HFFc6 (cell line): ENCODE measurements around the gene RAB3GAP1. TPM values are rescaled to one million over a fixed set of nuclear protein-coding genes. Genes with fewer than 3 reads are reported as not detected.

Experiments
- DNase-seq: peaks from one replicate; pipeline ENCODE4 v3.0.0-alpha.2; 2018
- H3K27ac Mint-ChIP-seq: 2 replicates; pipeline ENCODE4 v1.8.0; 2020; ENCODE audit warnings: mild to moderate bottlenecking, mixed read lengths
- H3K27me3 Mint-ChIP-seq: 2 replicates; pipeline ENCODE4 v1.8.0; 2021; ENCODE audit warnings: mild to moderate bottlenecking, moderate library complexity, mixed read lengths; ENCODE audit not compliant: insufficient read depth
- H3K36me3 Mint-ChIP-seq: 2 replicates; pipeline ENCODE4 v1.8.0; 2021; ENCODE audit warnings: low read depth, mixed read lengths
- H3K4me1 Mint-ChIP-seq: 2 replicates; pipeline ENCODE4 v1.8.0; 2020; ENCODE audit warnings: low read depth, mixed read lengths
- H3K4me3 Mint-ChIP-seq: 2 replicates; pipeline ENCODE4 v1.8.0; 2020; ENCODE audit warnings: mild to moderate bottlenecking, moderate library complexity, mixed read lengths
- H3K9me3 Mint-ChIP-seq: 2 replicates; pipeline ENCODE4 v1.8.0; 2020; ENCODE audit warnings: mild to moderate bottlenecking, mixed read lengths
- total RNA-seq, 6 experiments: library from RNA; stranded (reverse); fragmentation: NEBNext Ultra II Directional; extraction: Animal tissue kit (Norgen Biotek cat#: 25700); gene quantifications; 2 replicates in 1 of 6; 3 replicates in 5 of 6; pipeline ENCODE4 v1.2.3, GENCODE V29; 2021
- TF ChIP-seq, protein P1 (sequence below): fragments of 200-600 bp; sonication (generic); IDR thresholded peaks from 2 replicates; pipeline ENCODE4 v1.5.0; 2021; ENCODE audit warnings: antibody characterized with exemption, mild to moderate bottlenecking

Gene RAB3GAP1
- total RNA-seq, 6 experiments from 2014 or later = 52.6 to 61.2 (median 59.1) TPM

- Mint-ChIP-seq H3K4me1 (peaks cover 23% of the 10 kb centered on the region), H3K27me3 (no peaks in the 10 kb centered on the region; the same call in 1 of the 2 replicates), H3K4me3 (no peak overlapping the region), H3K27ac (no peak overlapping the region), H3K9me3 (no peaks in the 10 kb centered on the region), H3K36me3 (peaks cover 50% of the 10 kb centered on the region)
- no peak for DNase-seq
- TF ChIP-seq, protein P1, sequence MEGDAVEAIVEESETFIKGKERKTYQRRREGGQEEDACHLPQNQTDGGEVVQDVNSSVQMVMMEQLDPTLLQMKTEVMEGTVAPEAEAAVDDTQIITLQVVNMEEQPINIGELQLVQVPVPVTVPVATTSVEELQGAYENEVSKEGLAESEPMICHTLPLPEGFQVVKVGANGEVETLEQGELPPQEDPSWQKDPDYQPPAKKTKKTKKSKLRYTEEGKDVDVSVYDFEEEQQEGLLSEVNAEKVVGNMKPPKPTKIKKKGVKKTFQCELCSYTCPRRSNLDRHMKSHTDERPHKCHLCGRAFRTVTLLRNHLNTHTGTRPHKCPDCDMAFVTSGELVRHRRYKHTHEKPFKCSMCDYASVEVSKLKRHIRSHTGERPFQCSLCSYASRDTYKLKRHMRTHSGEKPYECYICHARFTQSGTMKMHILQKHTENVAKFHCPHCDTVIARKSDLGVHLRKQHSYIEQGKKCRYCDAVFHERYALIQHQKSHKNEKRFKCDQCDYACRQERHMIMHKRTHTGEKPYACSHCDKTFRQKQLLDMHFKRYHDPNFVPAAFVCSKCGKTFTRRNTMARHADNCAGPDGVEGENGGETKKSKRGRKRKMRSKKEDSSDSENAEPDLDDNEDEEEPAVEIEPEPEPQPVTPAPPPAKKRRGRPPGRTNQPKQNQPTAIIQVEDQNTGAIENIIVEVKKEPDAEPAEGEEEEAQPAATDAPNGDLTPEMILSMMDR = no peak
Measured at GRCh38 chr2:135167273-135167672, 115.2 kb downstream of the RAB3GAP1 start.

GRCh38 chr2:135168204-135168856, 116.2 kb downstream of the RAB3GAP1 start:
- Mint-ChIP-seq H3K4me1 (peaks cover 18% of the 10 kb centered on the region), H3K36me3 (peaks cover 55% of the 10 kb centered on the region), H3K9me3 (no peaks in the 10 kb centered on the region), H3K27ac (no peak overlapping the region), H3K27me3 (no peaks in the 10 kb centered on the region; the same call in 1 of the 2 replicates), H3K4me3 (no peak overlapping the region)
- TF ChIP-seq, protein P1 = peak; percentile 46
- DNase-seq = no peak

DNA sequence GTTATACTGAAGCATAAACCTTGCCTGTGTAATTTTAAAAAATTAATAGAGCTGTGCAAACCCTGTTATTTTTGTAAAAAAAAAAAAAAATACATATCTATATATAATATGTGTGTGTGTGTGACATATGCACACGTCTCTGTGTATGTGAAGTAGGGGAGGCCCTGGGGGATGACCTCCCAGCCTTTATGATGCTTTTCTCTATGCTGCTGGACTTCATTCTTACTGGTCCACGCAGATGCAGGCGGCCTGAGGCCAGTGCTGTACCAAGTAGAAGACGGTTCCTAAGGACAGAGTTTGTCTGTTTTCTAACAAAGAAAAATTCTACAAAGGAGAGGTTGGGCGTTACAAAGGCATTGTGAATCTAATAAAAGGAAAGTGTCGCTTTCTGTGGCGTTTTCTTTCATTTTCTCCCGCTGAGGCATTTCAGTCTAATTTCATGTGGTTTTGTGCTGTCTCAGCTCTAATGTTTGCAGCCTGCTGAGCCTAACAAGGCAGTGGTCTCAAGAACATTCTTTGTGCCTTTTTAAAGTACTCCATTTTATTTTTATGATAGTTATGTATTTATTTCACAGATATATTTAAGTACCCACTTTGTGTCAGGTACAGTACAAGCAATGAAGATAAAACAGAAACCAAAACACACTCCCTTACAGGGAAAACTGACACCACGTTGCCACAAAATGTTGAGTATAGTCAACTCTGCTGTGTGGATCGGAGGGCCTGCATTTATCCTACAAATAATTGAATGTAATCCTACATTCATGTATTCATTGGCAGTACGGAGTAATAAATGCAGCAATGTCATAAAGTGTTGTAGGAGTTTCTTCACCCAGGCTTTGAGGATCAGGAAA, 118.0 kb downstream of the RAB3GAP1 start:
- Mint-ChIP-seq H3K36me3 (peaks cover 54% of the 10 kb centered on the region), H3K4me1 (peaks cover under 1% of the 10 kb centered on the region; the same call in 1 of the 2 replicates), H3K4me3 (no peak overlapping the region), H3K27ac (peak overlapping the region; percentile 18; the same call in 1 of the 2 replicates), H3K9me3 (no peaks in the 10 kb centered on the region), H3K27me3 (no peaks in the 10 kb centered on the region; the same call in 1 of the 2 replicates)
- no peak for DNase-seq
- TF ChIP-seq, protein P1 = no peak

DNA sequence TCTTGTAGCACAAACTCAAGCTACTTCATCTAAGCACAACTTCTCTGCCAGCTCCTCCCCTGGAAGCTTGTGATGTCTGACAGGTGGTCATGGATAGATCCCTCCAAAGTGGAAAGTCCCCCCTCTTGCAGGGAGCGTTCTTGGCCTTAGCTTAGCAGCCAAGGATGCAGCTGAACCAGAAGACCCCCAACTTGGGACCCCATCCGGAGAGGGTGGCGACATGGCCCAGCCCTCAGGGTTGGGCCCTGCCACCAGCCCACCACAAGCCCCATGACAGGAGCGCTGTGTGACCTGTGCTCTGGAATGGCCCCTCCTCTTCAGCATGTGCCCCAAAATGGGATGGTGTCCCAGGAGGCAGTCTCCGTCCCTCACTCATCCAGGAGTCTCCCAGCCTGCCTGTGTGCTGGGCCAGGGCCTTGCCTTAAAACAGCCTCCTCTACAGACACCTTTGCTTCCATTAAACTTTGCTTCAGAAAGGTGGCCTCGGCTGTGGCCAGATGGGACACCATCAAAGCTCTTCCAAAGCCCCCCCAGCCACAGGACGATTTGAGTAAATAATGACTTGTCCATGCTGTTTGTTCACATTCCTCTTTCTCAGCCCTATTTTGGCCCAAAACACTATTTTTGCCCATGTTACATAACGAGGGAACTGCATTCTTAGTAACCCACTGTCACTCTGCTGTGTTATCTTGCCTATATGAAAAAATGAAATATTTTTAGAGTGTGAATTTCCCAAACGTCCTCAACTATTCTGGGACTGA, 122.1 kb downstream of the RAB3GAP1 start:
- no peaks in the 10 kb centered on the region for H3K4me1 Mint-ChIP-seq
- H3K27me3 Mint-ChIP-seq = no peaks in the 10 kb centered on the region; the same call in none of the 2 replicates
- H3K9me3 Mint-ChIP-seq = no peaks in the 10 kb centered on the region; the same call in none of the 2 replicates
- H3K36me3 Mint-ChIP-seq = peaks cover 60% of the 10 kb centered on the region
- H3K27ac Mint-ChIP-seq = no peak overlapping the region
- no peak for DNase-seq
- TF ChIP-seq, protein P1 = no peak
- H3K4me3 Mint-ChIP-seq = no peak overlapping the region

GRCh38 chr2:135174810-135175093, 122.7 kb downstream of the RAB3GAP1 start:
- DNase-seq = no peak
- H3K36me3 Mint-ChIP-seq = peaks cover 56% of the 10 kb centered on the region
- TF ChIP-seq, protein P1 = no peak
- no peaks in the 10 kb centered on the region; the same call in none of the 2 replicates for H3K9me3 Mint-ChIP-seq
- no peaks in the 10 kb centered on the region for H3K4me1 Mint-ChIP-seq
- H3K27ac Mint-ChIP-seq = no peak overlapping the region
- no peak overlapping the region for H3K4me3 Mint-ChIP-seq
- peaks cover 1% of the 10 kb centered on the region for H3K27me3 Mint-ChIP-seq
